GM21723 (cell line): ENCODE measurements around the gene LOXL3.
A peak's percentile ranks its signal among the peaks of the same experiment; 100 is the strongest.
"Not testable (repeated sequence)": the region's sequence is repeated elsewhere in the genome, so short reads cannot be mapped to it uniquely, and the experiment has no call there.

Source experiments
- ATAC-seq: cut with Tn5 transposase; IDR thresholded peaks from one replicate; pipeline ENCODE4 v1.9.1; 2021; ENCODE audit warnings: mild to moderate bottlenecking, moderate library complexity; ENCODE audit not compliant: unreplicated experiment

Gene LOXL3

GRCh38 chr2:74496997-74497776 is 56.6 kb downstream of the LOXL3 start:
- no peak for ATAC-seq

DNA sequence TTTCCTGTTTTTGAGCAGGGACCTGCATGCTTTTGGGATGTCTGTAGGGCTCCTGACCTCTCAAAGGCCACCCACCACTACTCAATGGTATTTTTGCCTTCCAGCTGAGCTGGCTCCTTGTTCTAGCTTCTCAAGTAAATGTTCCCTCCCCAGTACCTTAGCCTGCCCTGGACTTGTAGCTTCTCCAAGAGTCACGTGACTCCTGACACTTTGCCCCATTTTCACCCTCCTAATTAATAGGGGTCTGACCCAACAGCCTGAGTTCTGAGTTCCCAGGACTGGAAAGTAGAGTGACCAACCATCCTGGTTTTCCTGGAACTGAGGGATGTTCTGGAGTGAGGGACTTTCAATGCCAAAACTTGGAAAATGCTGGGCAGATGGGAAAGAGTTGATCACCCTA is 58.3 kb downstream of the LOXL3 start:
- ATAC-seq: no peak

- ATAC-seq: no peak
These were observed 60.2 kb downstream of the LOXL3 start for GRCh38 chr2:74493546-74493945.

DNA sequence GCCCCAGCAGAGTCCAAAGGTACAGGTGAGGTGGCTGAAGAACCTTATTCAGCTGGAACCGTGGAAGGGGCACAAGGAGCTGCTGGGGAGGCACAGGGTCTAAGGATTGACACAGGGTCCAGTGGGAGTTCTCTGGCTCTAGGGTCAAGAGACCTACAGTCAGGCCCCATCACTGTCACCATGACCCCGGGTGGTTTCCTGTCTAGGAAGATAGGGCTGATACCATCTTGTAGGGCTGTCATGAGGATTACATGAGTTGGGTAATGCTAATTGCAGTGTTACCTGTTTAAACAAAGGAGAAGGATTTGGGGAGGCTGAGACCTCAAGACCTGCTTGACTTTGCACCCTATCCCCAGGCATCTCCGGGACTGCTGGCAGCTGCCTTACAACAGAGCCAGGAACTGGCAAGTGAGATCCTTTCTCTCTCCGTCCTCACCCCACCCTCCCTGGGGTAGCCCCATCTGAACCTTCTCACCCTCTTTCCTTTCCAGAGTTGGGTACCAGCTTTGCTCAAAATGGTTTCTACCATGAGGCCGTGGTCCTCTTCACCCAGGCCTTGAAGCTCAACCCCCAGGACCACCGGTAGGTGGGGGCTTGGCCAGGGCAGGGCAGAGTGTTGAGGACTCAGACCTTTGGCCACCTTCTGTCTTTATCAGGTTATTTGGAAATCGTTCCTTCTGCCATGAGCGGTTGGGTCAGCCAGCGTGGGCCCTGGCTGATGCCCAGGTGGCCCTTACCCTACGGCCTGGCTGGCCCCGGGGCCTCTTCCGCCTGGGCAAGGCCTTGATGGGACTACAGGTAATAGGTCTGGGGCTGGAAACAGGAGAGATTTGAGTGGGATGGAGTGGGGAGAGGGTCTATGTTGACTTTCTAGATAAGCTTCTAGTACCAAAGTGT is 61.8 kb downstream of the LOXL3 start:
- no peak for ATAC-seq

GRCh38 chr2:74489906-74490305 is 63.8 kb downstream of the LOXL3 start:
- no peak for ATAC-seq

GRCh38 chr2:74488643-74489481 is 64.9 kb downstream of the LOXL3 start:
- no peak for ATAC-seq

DNA sequence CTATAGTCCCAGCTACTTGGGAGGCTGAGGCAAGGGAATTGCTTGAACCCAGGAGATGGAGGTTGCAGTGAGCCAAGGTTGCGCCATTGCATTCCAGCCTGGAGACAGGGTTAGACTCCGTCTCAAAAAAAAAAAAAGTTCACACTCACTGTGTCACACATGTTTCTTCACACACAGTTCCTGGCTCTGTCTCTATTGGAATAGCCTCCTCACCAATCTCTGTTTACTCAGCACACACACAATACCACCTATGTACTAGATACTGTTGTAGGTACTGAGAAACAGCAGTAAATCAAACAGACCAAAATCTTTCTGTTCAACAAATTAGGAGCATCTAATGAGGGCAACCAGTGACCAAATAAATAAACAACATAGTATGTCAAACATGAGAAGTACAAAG is 67.6 kb downstream of the LOXL3 start:
- no peak for ATAC-seq

GRCh38 chr2:74483675-74484164 is 70.0 kb downstream of the LOXL3 start:
- ATAC-seq: not testable (repeated sequence)

DNA sequence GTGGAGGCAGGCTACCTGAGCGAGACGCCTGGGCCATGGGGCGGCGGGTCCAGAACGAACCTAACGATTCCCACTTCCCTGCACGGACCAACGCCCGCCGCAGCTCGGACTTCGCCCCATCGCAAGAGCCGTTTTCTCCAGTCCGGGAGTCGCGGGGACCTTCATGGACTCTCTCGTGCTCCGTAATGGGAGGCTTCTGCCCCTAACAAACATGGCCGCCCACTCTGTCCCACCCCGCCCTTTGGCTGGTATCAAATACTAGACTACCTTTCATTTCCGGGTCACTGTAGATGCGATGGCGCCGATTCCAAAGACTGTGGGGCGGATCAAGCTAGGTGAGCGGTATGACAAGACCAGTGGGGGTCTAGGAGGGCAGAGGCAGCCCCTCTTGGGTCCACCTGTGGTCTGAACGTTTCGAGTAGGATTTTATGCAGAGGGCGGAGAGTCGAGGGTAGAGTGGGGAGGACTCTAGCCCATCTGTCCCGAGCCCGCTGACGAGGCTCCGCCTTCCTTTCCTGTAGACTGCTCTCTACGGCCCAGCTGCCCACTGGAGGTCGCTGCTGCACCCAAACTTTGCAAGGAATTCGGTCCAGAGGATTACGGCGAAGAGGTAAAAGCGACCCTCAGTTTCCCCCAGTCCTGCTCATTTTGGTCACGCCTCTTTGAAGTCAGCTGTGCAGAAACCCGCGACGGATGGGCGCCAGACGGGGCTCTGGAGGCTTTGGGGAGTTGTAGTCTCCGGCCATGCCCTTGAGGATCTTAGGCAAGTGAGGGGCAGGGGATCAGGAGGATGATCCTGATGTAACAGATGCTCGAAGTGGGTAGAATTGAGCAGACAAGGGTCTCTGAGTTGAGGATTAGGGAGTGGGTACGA is 70.7 kb downstream of the LOXL3 start, which contains the start of the genes CCDC142 and TTC31:
Gene CCDC142 (minus strand): TSS at position 198 of the 874 bp plus-strand sequence. CDS start 161 bp downstream, at position 37.
Gene TTC31 (plus strand): TSS at position 281 of the 874 bp plus-strand sequence. CDS start 15 bp downstream, at position 296.
- ATAC-seq: peak; percentile 91
